ENCODE results near the gene EXOC6B.

Gene EXOC6B

DNA sequence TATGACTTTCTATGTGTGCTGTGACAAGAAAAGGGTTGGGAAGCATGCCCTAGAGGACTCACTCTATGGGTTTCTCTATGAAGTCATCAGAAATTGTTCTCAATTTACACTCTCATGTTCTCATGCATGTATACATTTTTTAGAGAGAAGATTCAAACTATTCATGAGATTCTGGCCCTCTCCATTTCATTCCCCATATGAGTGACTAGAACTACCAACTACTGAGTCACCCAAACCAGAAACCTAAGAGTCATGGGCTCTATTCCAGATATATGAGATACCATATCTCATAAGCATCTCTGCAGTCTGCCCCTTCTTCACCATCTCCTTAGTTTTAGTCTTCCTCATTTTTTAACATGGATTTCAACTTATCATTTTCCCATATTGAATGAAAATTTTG lies 87.7 kb downstream of the EXOC6B start:
- H3K27ac ChIP-seq: no peak overlapping the region
- TF ChIP-seq, protein P1, sequence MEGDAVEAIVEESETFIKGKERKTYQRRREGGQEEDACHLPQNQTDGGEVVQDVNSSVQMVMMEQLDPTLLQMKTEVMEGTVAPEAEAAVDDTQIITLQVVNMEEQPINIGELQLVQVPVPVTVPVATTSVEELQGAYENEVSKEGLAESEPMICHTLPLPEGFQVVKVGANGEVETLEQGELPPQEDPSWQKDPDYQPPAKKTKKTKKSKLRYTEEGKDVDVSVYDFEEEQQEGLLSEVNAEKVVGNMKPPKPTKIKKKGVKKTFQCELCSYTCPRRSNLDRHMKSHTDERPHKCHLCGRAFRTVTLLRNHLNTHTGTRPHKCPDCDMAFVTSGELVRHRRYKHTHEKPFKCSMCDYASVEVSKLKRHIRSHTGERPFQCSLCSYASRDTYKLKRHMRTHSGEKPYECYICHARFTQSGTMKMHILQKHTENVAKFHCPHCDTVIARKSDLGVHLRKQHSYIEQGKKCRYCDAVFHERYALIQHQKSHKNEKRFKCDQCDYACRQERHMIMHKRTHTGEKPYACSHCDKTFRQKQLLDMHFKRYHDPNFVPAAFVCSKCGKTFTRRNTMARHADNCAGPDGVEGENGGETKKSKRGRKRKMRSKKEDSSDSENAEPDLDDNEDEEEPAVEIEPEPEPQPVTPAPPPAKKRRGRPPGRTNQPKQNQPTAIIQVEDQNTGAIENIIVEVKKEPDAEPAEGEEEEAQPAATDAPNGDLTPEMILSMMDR (conservative IDR thresholded peaks at IDR 0.05): no peak

DNA sequence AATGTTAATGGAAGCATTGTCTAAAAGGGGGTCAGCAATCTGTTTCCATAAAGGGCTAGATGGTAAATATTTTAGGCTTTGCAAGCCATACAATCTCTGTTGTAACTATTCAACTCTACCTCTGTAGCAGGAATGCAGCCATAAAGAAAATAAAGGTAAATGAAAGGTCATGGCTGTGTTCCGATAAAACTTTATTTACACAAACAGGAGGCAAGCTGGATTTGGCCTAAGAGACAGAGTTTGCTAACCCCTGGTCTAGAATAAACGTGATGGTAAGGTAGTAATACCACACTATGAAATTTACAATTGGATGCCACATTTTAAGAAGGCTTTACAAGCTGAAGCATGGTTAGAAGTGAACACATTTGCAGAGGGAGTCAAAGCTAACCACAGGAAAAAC lies 91.4 kb downstream of the EXOC6B start:
- TF ChIP-seq, protein P1 (conservative IDR thresholded peaks at IDR 0.05): no peak
- no peak overlapping the region for H3K27ac ChIP-seq

DNA sequence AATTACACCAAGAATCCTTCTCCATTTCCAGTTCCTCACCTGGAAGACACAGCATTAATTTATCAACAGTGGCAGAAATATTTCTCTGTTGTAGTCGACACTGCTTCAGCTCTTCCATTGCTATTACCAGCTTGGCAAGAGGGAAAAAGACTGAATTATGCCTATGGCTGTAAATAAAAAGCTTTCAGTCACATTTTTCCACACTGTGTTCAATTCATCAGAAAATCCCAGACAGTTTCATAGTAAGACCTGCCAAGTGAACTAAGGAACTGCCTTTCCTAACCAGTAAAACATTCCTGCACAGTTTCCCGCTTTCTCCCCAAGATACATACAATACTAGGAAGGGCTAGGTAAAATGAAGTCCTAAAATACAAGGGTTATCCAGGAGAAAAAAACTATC lies 94.7 kb downstream of the EXOC6B start:
- H3K27ac ChIP-seq: no peak overlapping the region
- TF ChIP-seq, protein P1 (conservative IDR thresholded peaks at IDR 0.05): no peak

DNA sequence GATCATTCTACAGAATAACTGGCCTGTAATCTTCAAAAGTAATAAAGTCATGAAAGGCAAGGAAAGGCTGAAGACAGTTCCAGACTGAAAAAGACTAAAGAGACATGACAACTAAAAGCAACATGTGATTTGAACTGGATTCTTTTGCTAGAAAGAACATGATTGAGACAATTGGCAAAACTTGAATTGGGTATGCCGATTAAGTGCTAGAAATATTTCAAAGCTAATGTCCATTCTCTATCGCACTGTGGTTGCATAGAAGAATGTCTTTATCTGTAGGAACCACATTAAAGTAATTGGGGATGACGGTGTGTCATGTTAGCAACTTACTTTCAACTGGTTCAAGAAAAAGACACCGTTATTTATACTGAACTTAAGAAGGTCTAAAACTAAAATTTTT lies 98.5 kb downstream of the EXOC6B start:
- no peak overlapping the region for H3K27ac ChIP-seq
- TF ChIP-seq, protein P1 (conservative IDR thresholded peaks at IDR 0.05): no peak

DNA sequence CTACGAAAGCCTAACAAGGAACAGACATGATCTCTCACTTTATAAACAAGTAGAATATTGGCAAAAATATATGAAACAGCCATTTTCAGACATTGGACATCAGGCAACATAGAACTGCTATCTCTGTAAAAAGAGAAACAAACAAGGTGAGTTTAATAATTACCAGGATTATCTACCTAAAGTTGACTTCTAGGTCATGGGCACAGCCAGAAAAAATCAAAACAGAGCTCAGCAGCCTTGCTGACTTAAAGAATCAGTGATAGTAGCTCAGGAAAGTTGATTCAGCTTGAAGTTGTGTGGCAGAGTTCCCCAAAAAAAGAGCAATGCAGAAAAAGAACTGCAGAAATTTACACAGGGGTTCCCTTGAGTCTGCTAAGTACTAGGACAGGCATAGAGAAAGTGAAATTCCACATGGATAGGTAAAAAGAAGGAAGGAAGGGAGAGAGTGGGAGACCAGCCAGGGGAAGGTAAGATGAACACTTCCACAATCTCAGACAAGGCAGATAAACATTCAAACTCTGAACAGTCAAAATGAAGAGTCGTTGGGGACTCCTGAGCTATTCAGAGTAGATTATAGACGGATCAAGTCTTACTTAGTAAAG lies 102.0 kb downstream of the EXOC6B start:
- TF ChIP-seq, protein P1 (conservative IDR thresholded peaks at IDR 0.05): no peak
- peak overlapping the region; percentile 76 for H3K27ac ChIP-seq

DNA sequence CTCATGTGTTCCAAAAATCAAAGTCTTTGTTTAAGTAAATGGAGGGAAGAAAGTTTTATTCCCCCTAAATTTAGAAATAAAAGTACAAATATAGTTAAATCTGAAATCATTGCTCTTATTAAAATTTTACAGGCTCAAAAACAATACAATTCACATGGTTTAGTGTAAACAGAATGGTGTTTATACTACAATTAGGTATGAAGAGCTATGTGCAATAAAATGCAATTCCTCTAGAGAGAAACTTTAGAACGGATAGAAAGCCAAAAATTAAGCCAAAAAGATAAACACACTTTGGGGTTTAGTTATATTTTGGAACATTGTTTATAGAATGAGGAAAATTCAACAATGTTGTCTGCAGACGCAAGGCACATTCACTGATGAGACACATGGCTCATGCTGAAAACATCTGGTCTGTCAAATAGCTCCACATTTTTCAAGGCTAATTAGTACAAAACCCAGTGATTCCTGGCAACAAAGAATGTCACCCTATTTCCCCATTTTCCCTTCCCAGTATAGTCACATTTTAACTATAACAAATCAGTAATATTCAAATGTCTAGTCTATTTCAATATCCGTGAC lies 103.3 kb downstream of the EXOC6B start:
- TF ChIP-seq, protein P1 (conservative IDR thresholded peaks at IDR 0.05): no peak
- peak overlapping the region; percentile 76 for H3K27ac ChIP-seq

DNA sequence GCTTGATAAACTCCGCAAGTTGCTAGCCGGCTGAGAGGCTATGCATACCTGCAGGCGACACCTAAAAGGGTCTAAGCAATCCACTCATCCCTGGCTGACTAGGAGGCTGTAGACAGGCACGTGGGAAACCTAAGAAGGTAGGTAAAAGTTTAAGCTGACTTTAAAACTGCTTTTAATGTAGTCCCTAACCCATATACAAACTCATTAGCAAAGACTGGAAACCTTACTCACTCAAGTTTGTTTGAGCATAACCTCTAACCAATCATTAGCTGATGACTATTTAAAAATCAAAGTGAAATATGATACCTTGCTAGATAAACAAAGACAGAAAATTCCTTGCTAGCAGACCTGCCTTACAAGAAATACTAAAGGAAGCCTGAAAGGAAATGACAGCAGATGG lies 106.4 kb downstream of the EXOC6B start:
- H3K27ac ChIP-seq: peak overlapping the region; percentile 76
- TF ChIP-seq, protein P1 (conservative IDR thresholded peaks at IDR 0.05): no peak

All from VCaP (cell line).